SH-SY5Y (cell line): Measurements from ENCODE around the gene DELE1.

ENCODE experiments used
- GATA2 ChIP-seq: IDR thresholded peaks from 2 replicates; pipeline ENCODE4 v1.6.1; 2011; ENCODE audit warnings: mild to moderate bottlenecking, low read depth, low read length
- GATA3 ChIP-seq: IDR thresholded peaks from 2 replicates; pipeline ENCODE4 v1.6.1; 2011; ENCODE audit warnings: low read depth, mild to moderate bottlenecking, low read length, moderate library complexity

DELE1 gene

GRCh38 chr5:141908796-141909195 is 14.9 kb upstream of the DELE1 start:
- TF ChIP-seq GATA2 (no peak), GATA3 (no peak)

- TF ChIP-seq GATA3 (no peak), GATA2 (no peak)
These were observed 14.5 kb upstream of the DELE1 start for GRCh38 chr5:141909212-141909611.

GRCh38 chr5:141910271-141910673 is 13.4 kb upstream of the DELE1 start:
- no peak for TF ChIP-seq GATA2
- no peak for TF ChIP-seq GATA3

GRCh38 chr5:141913560-141914198 is 10.0 kb upstream of the DELE1 start:
- TF ChIP-seq GATA2 = no peak
- TF ChIP-seq GATA3 = no peak

DNA sequence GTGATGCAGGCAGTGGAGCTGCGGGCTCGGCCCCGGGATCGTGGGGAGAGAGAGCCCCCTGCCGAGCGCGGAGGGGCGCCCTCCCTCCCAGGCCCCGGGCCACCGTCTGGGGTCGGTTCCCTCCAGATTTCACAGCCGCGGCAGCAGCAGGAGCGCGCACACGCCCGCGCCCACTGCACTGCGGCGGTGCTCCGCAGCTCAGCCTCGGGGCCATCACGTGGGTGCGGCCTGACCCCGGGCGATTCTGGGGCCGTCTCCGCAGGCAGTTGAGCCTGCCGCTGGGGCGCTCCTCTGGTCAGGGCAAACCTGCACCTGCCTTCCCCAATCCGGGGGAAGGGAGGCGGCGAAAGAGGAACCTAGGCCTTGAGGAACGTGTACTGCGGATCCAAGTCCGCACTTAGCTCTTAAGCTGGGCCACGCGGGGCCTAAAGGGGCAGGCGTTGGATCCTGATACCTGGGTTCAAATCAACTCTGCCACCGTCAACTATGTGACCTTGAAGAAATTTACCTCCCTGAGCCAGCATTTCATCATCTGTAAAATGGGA is 9.4 kb upstream of the DELE1 start:
- TF ChIP-seq GATA2 (no peak), GATA3 (no peak)

DNA sequence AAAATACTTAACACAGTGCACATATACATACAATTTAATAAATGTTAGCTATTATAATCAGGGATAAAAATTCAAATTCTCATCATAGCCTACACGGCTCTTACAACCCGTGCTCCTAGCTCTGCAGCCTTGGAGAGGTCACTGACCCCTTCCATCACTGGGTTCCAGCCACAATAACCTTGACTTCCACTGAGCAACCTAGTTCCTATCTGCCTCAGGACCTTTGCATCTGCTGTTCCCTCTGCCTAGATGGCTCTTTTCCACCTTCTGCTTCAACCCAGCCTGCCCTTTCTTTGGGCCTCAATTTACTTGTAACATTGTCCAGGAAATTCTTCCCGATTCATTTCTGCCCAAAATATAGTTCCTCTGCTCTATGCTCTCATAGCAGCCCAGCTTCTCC is 8.9 kb upstream of the DELE1 start:
- TF ChIP-seq GATA3 (no peak), GATA2 (no peak)

- TF ChIP-seq GATA2 = no peak
- no peak for TF ChIP-seq GATA3
These were observed 7.8 kb upstream of the DELE1 start for GRCh38 chr5:141915881-141916336.

DNA sequence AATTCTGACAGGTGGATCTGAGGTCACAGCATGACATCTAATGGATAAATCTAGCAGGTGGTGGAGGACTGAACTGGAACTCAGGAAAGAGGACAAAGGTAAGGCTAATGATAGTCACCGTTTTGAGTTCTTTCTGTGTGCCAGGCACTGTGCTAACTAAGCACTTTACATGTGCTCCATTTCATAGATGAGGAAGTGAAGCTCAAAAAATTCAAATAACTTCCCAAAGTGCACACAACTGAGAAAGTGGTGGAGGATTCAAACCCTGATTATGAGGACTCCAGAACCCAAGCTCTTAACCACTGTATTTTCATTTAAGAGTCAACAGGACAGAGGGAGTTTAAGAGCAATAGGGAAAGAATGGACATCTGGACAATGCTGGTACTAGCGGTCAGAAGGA is 7.1 kb upstream of the DELE1 start:
- TF ChIP-seq GATA3 = no peak
- no peak for TF ChIP-seq GATA2

GRCh38 chr5:141917760-141918159 is 5.9 kb upstream of the DELE1 start:
- TF ChIP-seq GATA3 = no peak
- no peak for TF ChIP-seq GATA2

DNA sequence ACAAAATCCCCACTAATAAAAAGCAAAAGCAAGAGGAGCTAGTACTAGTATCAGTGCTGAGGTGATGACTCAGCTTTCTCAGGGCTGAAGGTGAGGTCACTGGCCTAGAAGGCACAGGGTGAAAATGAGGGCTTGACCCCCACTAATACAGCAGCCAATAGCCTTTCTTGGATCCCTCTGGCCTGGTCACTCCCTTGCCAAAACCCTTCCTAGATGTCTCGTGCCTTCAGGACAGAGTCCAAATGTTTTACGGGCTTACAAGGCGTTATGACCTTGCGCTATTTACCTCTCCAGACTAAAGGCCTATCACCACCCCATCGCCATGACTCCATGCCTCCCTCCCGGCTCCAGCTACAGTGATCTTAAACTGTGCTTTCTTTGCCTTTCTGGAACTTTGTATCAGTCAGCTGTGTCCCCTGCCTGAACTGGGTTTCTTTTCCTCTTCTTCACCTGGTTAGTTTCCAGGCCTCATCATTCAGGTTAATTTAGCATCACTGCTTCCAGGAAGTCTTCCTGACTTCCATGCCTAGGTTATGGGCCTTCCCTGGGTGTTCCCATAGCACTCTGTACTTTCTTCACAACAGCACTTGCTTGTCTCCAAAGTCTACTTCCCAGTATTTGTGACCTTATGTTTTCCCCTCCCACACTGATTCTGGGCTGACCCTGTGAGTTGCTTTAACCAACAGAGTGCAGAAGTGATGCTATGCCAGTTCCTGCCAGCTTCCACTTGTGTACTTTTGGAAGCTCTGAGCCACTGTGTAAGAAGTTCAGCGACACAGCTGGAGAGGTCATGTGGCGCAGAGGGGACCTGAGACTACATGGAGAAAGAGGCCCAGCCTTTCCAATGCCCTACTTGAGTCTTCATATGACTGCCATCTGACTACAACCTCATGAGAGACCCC is 4.2 kb upstream of the DELE1 start:
- TF ChIP-seq GATA3 (no peak), GATA2 (no peak)

GRCh38 chr5:141920771-141921170 is 2.9 kb upstream of the DELE1 start:
- no peak for TF ChIP-seq GATA2

GRCh38 chr5:141926434-141926833 is 2.8 kb downstream of the DELE1 start:
- TF ChIP-seq GATA2 (no peak), GATA3 (no peak)

DNA sequence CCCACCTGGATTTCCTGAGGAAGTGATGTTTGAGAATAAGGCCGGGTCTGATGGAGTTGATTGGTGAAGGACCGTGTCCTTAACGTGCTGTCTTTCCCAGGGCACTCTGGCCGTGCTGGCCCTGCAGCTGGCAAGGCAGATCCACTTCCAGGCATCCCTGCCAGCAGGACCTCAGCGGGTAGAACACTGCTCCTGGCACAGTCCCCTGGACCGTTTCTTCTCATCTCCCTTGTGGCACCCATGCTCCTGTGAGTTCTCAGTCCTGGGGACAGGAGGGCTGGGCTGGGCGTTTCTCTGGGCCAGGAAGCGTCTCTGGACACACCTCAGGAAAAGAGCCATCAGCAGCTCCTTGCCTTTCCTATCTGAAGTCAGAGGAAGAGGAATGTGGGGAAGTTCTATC is 4.4 kb downstream of the DELE1 start:
- TF ChIP-seq GATA2 (no peak), GATA3 (no peak)

GRCh38 chr5:141929398-141930058 is 5.9 kb downstream of the DELE1 start:
- no peak for TF ChIP-seq GATA2
- no peak for TF ChIP-seq GATA3

DNA sequence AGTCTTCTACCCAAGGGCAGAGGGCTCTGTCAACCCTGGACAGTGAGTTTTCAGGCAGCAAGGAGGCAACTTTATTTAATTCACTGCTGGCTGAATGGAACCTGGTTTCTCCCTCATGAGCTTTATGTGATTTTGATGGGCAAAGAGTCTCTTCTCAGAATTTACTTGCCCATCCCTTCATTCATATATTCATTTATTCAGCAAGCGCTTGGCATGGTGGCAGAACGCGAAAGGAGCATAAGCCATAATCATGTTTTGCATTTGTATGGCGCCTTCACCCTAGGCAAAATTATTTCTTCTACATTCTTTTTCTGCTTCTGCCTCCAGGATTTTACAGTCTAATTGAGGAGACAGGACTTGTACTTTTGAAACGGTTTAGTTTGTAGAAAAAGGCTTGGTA is 8.0 kb downstream of the DELE1 start:
- TF ChIP-seq GATA2 (no peak), GATA3 (no peak)
